CD4-positive, alpha-beta T cell treated with Interleukin-4 for 1 hour (primary cell): ENCODE measurements around the gene FAM168B.
"Not testable (repeated sequence)": the region's sequence is repeated elsewhere in the genome, so short reads cannot be mapped to it uniquely, and the experiment has no call there.

Source experiments
- DNase-seq, 2 donors: peaks; one replicate each; pipeline ENCODE4 v3.0.0-alpha.2; 2020 to 2022

The FAM168B gene

GRCh38 chr2:131094463-131095281, 1.4 kb upstream of the FAM168B start:
- no peak for DNase-seq

- no peak for DNase-seq
Measured at GRCh38 chr2:131093696-131094462, 619 bp upstream of the FAM168B start.

- DNase-seq: no peak
Measured at GRCh38 chr2:131092458-131093005, 728 bp downstream of the FAM168B start.

- no peak for DNase-seq
Measured at GRCh38 chr2:131085646-131086045, 7.6 kb downstream of the FAM168B start.

GRCh38 chr2:131081190-131081589, 12.1 kb downstream of the FAM168B start:
- DNase-seq: no peak

GRCh38 chr2:131079931-131080330, 13.3 kb downstream of the FAM168B start:
- not testable (repeated sequence) for DNase-seq

GRCh38 chr2:131077966-131078365, 15.3 kb downstream of the FAM168B start:
- DNase-seq: no peak

- DNase-seq: no peak
Measured at GRCh38 chr2:131077182-131077846, 15.9 kb downstream of the FAM168B start.

- DNase-seq: no peak
Measured at GRCh38 chr2:131076707-131077106, 16.6 kb downstream of the FAM168B start.

GRCh38 chr2:131075578-131075977, 17.7 kb downstream of the FAM168B start:
- DNase-seq: not testable (repeated sequence)

- DNase-seq: not testable (repeated sequence)
Measured at GRCh38 chr2:131068172-131068571, 25.1 kb downstream of the FAM168B start.

- DNase-seq: no peak
Measured at GRCh38 chr2:131067465-131068125, 25.7 kb downstream of the FAM168B start.

- DNase-seq: no peak
Measured at GRCh38 chr2:131064589-131065512, 28.4 kb downstream of the FAM168B start.

- no peak for DNase-seq
Measured at GRCh38 chr2:131063501-131064283, 29.6 kb downstream of the FAM168B start.

GRCh38 chr2:131058920-131059319, 34.3 kb downstream of the FAM168B start:
- DNase-seq: no peak

GRCh38 chr2:131058214-131058843, 34.9 kb downstream of the FAM168B start:
- DNase-seq: no peak

- no peak for DNase-seq
Measured at GRCh38 chr2:131056932-131057287, 36.4 kb downstream of the FAM168B start.

GRCh38 chr2:131056204-131056931, 36.9 kb downstream of the FAM168B start:
- DNase-seq: no peak
